GM12864 (cell line): Measurements from ENCODE around the gene ABCF2.

Source experiments
- DNase-seq: peaks from one replicate; pipeline ENCODE4 v3.0.0-alpha.2; 2011; ENCODE audit warnings: low read depth
- H3K4me3 ChIP-seq: 2 replicates; pipeline ENCODE4 v1.5.1; 2011; ENCODE audit warnings: mild to moderate bottlenecking, low read depth, low read length, control low read depth
- CTCF ChIP-seq: IDR thresholded peaks from 2 replicates; pipeline ENCODE4 v1.5.1; 2011; ENCODE audit warnings: low read depth, mild to moderate bottlenecking, moderate library complexity, low read length, control low read depth, inconsistent platforms; ENCODE audit errors: missing control alignments

Gene ABCF2

GRCh38 chr7:151272405-151272804 is 45.4 kb upstream of the ABCF2 start:
- no peak for TF ChIP-seq CTCF
- no peak for DNase-seq
- no peak overlapping the region for H3K4me3 ChIP-seq

GRCh38 chr7:151271699-151272355 is 44.8 kb upstream of the ABCF2 start:
- DNase-seq: no peak
- no peak overlapping the region for H3K4me3 ChIP-seq
- no peak for TF ChIP-seq CTCF

DNA sequence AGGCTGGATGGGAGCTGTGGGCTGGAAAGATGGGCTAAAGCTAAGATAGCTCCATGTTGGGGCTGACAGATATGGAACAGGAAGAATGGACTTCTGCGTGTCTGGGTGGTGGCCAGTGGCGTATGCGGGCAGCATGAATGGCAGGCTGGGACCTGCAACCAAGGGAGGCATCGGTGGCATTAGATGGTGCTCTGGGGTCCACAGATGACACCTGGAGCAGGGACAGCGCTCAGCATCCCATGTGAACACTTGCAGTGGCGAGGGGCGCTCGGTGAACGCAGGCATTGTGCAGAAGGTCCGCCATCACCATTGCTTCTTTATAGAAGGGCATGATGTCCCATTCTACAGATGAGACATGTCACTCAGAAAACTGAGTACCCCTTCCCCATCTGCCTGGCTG is 42.5 kb upstream of the ABCF2 start:
- no peak overlapping the region for H3K4me3 ChIP-seq
- DNase-seq: no peak
- TF ChIP-seq CTCF: no peak

DNA sequence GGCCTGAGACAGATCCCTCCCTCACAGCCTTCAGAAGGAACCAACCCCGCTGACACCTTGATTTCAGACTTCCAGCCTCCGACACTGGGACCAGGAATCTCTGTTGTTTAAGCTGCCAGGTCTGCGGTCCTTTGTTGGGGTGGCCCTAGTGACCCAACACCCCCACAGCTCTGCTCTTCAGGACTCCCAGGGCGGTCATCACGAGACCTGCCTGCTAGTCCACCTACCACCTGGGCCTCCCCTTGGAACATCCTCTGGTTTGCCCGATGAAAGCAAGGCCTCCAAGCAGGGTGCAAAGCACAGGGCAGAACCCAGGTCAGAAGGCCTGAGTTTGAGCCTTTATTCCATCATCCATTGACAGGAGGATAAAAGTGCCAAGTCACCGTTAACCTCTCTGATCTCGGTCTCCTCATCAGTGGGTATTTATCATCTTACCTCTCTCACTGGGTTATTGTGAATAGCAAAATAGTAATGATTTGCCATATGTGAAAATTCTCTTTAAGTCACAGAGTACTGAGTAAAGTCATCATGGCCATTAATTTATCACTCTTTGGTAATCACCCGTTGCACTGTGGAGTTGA is 38.4 kb upstream of the ABCF2 start:
- no peak for TF ChIP-seq CTCF
- no peak overlapping the region for H3K4me3 ChIP-seq
- DNase-seq: no peak

- no peak overlapping the region for H3K4me3 ChIP-seq
- TF ChIP-seq CTCF: no peak
- DNase-seq: no peak
Observed at GRCh38 chr7:151264615-151265014, 37.6 kb upstream of the ABCF2 start.

GRCh38 chr7:151261529-151261928 is 34.5 kb upstream of the ABCF2 start:
- H3K4me3 ChIP-seq: no peak overlapping the region
- no peak for DNase-seq
- TF ChIP-seq CTCF: no peak

DNA sequence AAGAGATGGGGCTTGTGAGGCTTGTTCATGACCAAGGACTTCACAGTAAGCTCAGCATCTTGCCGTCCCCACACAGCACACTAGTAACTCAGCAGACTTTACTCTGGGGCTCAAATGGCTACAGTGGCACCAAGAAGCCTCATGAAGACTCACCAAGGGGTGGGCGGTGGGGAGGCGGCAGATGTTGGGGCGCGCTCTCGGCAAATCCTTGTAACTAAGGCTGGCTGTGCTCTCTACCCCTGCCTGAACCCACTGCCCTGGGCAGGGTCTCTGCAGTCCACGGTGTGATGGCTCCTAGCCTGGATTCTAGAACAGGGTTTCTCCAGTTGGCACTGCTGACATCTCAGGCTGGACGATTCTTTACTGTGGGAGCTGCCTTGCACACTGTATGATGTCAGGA is 33.9 kb upstream of the ABCF2 start:
- no peak overlapping the region for H3K4me3 ChIP-seq
- no peak for DNase-seq
- no peak for TF ChIP-seq CTCF
